Amygdala (tissue), 56 donors: Measurements from ENCODE around the gene EIF4A3.

Source experiments
- DNase-seq, 56 donors: peaks; one replicate each; lab custom pipeline; 2025; lab: John Stamatoyannopoulos, UW

The EIF4A3 gene

DNA sequence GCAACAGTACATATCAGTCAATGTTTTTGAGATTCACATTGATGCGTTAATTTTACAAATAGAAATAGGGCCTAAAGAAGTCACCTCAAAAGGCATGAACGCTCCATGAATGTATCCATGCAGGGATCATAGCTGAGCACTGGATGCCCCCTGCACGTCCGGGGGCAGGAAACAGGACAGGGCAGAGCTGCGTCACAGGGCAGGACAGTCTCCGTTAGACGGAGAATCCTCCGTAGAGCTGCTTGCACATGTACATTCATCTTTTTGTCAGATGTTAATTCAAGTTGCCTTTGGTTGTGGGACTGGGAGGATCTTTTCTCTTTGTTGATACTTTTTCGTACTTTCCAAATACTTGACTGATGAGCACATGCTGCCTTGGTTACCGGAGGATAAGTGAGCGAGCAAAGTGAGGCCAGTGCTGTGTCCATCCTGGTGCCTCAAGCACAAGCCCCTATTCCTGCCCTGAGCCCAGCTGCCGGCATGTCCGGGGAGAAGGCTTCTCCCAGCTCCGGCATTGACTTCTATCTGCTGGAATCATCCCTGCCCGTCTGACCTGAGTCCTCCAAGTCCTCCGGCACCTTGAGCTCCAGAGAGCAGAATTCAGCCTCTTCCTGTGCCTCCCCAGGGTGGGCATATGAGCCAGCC lies 30.5 kb downstream of the EIF4A3 start:
- no peak for DNase-seq

DNA sequence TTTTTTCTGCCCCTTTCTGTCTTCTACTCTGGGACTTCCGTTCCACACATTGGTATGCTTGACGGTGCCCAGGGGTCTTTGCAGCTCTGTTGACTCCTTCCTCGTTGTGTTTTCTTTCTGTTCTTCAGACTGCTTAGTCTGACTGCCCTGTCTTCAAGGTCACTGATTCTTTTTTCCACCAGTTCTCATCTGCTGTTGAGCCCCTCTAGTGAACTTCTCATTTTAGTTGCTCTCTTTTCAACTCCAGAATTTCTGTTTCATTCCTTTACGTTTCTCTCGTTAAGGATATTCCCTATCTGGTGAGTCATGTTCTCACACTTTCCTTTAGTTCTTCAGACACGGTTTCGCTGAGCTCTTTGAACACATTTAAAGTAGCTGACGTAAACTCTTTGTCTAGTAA lies 31.8 kb downstream of the EIF4A3 start:
- DNase-seq: no peak

DNA sequence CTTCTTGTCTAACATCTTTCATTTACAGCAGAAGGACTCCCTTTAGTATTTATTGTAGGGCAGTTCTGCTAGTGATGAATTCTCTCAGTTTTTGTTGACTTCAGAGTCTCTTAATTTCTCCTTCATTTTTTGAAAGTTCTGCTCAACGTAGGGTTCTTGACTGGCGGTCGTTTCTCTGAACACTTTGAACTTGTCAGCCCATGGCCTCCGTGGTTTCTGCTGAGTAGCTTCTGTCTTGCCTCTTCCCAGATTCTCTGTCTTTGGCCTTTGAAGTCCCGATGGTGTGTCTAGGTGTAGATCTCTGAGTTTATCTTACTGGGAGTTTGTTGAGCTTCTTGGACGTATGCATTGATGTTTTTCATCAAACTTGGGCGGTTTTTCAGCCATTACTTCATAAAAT lies 32.2 kb downstream of the EIF4A3 start:
- no peak for DNase-seq

DNA sequence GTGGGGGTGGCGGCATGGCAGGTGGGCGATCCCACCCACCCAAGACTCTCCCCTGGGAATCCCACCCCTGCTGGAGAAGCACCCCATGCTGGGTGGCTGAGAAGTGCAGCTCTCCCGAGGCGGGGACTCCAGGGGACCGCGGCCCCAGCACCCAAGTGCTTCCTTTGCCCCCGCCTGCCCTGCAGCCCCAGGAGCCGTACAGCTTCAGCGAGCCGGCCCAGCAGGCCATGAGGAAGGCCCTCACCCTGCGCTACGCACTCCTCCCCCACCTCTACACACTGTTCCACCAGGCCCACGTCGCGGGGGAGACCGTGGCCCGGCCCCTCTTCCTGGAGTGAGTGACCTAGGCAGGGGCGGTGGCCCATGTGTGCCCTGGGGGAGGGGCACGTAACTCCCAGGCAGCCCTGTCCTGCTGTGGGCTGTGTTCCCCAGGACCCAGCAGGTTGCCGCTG lies 33.9 kb downstream of the EIF4A3 start:
- DNase-seq: no peak

DNA sequence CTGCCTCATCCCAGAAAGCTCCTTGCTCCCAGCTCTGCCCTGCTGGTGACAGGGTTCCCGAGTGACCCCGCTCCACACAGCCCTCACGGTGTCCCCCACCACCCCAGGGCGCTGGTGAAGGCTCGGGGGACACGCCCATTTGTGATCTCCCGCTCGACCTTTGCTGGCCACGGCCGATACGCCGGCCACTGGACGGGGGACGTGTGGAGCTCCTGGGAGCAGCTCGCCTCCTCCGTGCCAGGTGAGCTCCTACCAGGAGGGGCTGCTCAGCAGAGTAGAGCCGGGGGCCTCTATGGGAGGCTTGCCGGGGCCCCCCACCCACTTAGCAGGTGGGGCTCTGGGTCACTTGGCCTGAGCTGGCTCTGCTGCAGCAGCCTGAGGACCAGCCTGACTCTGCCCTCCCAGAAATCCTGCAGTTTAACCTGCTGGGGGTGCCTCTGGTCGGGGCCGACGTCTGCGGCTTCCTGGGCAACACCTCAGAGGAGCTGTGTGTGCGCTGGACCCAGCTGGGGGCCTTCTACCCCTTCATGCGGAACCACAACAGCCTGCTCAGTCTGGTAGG lies 34.4 kb downstream of the EIF4A3 start:
- DNase-seq: no peak

DNA sequence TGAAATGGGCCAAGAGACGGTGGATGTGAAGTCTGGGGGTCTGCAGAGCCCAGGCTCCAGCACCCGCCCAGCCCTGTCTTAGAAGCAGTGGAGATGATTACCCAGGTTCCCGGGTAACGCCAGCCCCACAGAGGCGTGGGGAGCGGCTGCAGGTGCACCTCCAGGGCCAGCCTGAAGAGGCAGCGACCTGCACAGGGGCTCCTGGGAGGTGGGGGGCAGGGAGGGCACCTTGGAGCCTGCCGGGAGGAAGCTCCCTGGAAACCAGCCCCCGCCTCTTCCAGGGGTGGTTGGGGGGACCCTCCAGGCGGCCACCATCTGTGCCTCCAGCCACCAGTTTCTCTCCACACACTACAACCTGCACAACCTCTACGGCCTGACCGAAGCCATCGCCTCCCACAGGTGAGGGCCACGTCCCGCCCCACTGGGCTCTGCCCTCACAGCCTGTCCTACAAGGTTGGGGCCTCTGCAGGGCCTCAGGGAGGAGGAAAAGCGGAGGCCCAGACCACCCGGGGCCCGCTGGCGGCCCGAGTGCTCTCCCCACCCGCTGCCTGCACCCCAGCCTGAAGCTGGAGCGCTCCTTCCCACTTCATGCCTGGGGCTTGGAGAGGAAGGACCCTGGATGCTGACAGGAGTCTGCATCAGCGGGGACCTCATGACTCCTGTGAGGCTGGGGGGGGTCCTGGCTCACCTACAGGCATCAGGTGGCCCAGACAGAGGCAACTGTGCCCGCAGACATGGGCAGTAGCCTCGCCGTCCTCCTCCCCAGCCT lies 35.0 kb downstream of the EIF4A3 start:
- no peak for DNase-seq

DNA sequence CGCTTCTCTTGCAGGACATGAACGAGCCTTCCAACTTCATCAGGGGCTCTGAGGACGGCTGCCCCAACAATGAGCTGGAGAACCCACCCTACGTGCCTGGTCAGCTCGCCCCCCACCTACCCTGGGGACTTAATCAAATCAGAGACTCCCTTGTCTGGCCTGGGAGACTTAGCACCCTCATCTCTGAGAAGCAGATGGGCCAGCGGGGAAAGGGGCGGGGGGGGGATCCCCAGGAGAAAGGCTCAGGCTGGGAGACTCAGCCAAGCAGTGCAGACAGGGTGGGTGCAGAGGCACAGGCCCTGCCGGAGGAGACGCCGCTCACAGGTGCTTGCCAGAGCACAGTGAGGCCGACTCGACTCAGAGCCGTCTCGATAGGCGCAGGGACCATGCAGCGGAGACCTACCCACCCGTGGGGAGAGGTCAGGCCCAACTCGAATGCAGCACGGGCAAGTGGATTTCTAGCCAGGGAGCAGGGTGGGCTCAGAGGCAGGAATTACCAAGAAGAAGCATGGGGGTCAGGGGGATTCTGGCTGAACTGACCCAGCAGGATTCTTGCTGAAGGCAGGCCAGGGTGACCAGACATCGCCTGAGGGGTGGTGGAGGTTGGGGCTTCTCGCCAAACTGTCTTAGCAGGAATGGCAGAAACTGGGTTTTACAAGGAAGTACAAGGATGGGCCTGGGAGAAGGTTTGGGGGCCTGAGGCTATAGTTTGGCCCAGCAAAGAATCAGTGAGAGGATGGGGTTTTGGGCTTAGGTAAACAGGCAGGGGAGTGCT lies 35.8 kb downstream of the EIF4A3 start:
- no peak for DNase-seq

DNA sequence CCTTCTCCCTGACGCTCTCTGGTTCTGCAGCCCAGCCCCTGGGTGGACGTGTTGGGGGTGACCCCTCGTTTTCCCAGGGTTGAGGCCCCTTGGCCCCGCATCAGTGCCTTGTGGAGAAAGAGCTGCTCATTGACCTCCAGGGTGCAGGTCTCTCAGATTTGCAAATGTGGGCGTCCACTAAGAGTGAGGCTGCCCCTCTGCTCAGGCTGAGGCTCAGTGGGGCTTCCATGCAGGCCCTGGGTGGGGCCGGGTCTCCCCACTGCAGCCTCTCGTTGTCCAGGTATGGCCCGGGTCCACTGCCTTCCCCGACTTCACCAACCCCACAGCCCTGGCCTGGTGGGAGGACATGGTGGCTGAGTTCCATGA lies 36.5 kb downstream of the EIF4A3 start:
- no peak for DNase-seq

DNA sequence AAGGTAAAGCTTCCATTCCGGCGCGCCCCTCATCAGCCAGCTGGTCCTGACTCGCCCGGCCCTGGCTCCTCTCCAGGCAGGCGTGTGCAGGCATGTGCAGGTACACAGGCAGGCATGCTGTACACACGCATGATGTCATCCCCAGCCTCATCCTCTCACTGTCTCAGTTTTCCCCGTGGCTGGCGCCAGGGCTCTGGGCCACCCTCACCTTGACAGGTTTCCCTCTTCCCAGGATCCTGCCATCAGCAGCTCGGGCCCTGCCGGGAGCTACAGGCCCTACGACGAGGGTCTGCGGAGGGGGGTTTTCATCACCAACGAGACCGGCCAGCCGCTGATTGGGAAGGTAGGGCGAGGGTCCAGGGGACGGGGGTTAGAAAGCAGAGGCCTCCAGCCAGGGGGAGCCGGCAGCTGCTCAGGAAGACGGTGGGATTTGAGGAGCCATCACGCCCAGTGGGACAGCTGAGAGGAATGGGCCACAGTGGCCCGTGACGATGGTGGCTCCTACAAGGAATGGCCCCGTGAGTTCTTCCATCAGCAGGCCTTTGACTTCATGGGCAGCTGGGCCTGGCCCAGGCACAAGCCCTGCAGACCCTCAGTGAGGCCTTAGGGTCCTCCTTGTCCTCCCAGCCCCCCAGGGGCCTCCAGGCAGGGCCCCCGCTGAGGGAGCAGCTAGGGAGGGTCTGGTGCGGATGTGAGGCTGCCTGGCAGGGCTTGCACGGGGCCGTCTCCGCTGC lies 37.0 kb downstream of the EIF4A3 start:
- DNase-seq: no peak

DNA sequence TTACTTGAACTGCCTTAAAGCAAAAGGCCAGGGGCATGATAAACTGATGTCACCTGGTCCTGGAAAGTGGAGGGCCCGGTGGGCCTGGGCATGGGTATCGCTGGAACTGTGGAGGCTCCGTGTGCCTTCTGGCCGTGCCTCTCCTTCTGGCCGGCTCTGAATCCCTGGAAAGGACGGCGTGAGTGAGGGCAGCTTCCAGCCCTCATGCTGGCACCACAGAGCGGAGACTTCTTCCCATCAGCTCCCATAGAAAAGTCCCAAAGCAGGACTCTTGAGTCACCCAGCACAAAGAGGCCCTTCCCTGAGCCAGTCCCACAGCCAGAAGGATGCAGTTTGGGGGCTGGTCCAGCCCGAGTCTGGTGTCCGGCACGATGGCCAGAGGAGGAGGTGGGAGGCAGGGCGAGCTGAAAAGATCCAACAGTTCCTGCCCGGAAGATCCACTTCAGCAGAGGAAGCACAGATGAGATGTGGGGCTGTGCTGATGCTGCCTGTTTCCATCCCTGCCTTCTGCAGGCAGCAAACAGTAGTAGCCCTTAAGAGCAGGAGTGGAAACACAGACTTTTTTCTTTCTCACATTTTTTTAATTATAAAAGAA lies 37.8 kb downstream of the EIF4A3 start:
- no peak for DNase-seq

DNA sequence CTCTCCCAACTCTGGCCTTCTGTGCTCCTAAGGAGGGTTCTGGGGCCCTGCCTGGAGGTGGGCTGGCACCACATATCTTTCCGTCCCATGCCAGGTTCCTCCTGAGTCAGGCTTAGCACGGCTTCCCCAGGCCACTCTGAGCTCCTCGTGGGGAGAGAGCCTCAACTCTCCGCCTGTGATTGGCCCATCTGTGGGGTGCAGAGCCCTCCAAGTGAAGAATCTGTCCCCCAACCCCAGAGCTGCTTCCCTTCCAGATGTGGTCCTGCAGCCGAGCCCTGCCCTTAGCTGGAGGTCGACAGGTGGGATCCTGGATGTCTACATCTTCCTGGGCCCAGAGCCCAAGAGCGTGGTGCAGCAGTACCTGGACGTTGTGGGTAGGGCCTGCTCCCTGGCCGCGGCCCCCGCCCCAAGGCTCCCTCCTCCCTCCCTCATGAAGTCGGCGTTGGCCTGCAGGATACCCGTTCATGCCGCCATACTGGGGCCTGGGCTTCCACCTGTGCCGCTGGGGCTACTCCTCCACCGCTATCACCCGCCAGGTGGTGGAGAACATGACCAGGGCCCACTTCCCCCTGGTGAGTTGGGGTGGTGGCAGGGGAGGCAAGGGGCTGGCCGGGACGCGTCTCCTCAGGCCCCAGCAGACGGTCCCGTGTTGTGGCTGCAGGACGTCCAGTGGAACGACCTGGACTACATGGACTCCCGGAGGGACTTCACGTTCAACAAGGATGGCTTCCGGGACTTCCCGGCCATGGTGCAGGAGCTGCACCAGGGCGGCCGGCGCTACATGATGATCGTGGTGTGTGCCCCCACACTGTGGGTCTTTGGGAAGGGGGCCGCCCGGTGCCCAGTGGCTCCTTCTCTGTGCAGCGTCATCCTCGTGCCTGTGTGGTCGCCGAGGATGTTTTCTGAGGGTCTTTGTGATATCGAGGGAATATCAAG lies 38.6 kb downstream of the EIF4A3 start:
- no peak for DNase-seq

DNA sequence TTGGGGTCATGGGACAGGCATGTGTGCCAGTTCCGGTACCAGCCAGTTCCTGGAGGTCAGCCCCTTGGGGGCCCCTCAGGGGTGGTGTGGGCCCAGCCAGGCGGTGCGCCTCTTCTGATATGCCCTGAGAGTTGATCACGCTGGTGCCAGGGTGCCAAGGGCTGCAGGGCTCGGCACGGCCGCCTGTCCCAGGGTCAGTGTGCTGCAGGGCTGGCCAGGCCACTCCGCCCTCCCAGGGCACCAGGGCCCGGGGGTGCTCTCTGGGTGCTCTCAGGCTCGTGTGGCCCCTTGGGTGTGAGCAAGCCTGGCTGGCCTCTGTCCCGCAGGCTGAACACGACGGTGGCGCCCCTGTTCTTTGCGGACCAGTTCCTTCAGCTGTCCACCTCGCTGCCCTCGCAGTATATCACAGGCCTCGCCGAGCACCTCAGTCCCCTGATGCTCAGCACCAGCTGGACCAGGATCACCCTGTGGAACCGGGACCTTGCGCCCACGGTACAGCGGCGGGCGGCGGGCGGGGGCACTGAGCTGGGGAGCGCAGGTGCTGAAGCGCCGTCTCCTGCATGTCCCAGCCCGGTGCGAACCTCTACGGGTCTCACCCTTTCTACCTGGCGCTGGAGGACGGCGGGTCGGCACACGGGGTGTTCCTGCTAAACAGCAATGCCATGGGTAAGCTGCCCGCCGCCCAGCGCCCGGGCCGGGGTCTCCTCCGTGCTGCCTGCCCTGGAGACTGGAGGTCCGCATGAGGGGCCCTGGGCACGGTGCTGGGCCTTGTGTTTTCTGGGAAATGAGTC lies 39.5 kb downstream of the EIF4A3 start:
- no peak for DNase-seq

DNA sequence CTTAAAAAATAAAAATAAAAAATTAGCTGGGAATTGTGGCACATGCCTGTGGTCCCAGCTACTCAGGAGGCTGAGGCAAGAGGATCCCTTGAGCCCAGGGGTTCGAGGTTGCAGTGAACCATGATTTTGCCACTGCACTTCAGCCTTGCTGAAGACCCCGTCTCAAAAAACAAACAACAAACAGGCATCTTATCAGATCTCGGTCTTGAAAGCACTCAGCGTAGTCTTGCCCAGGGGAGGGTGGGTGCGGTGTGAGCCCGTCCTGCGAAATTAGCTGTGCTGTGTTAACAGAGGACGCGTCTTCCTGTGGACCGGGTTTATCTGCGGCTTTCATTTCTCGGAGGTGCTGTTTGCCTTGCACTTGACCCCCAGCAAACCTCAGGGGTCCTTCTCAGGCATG lies 40.2 kb downstream of the EIF4A3 start:
- no peak for DNase-seq

DNA sequence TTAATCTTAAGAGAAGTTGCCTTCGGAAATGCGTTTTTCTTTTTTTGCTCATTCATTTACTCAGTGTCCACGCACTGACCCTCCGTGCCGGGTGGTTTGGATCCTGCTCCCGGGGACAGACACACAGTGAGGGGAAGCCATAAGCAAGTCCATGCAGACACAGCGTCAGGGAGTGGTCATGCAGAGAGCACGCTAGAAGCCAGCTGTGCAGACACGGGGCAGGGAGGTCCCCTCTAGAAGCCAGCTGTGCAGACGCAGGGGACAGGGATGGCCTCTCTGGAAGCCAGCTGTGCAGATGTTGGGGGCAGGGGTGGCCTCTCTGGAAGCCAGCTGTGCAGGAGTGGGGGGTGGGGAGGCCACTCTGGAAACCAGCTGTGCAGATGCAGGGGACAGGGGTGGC lies 40.8 kb downstream of the EIF4A3 start:
- no peak for DNase-seq

DNA sequence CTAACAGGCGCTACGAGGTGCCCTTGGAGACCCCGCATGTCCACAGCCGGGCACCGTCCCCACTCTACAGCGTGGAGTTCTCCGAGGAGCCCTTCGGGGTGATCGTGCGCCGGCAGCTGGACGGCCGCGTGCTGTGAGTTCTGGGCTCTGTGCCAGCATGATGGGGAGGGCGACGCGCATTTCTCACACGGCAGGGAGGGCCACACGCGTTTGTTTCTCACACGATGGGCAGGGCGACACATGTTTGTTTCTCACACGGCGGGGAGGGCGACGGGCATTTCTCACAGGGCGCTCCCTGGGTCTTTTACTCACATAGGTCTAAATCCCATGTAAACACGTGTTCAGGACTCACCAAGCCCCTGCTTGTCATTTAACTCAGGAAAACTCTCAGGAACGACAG lies 41.2 kb downstream of the EIF4A3 start:
- peak in 29 of 56 donors; percentile 9 to 75 (median 37) for DNase-seq

DNA sequence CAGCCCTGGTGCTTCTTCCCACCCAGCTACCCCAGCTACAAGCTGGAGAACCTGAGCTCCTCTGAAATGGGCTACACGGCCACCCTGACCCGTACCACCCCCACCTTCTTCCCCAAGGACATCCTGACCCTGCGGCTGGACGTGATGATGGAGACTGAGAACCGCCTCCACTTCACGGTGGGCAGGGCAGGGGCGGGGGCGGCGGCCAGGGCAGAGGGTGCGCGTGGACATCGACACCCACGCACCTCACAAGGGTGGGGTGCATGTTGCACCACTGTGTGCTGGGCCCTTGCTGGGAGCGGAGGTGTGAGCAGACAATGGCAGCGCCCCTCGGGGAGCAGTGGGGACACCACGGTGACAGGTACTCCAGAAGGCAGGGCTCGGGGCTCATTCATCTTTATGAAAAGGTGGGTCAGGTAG lies 42.0 kb downstream of the EIF4A3 start:
- no peak for DNase-seq

DNA sequence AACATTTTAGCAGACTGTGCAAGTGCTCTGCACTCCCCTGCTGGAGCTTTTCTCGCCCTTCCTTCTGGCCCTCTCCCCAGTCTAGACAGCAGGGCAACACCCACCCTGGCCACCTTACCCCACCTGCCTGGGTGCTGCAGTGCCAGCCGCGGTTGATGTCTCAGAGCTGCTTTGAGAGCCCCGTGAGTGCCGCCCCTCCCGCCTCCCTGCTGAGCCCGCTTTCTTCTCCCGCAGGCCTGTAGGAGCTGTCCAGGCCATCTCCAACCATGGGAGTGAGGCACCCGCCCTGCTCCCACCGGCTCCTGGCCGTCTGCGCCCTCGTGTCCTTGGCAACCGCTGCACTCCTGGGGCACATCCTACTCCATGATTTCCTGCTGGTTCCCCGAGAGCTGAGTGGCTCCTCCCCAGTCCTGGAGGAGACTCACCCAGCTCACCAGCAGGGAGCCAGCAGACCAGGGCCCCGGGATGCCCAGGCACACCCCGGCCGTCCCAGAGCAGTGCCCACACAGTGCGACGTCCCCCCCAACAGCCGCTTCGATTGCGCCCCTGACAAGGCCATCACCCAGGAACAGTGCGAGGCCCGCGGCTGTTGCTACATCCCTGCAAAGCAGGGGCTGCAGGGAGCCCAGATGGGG lies 42.5 kb downstream of the EIF4A3 start:
- DNase-seq: no peak
